ENCODE measurements around the gene SMURF2.

GRCh38 chr17:64515419-64515818, 146.7 kb downstream of the SMURF2 start:
- no peak for TF ChIP-seq CTCF (conservative IDR thresholded peaks at IDR 0.05; ENCODE audit: low read depth, low read length)
- TF ChIP-seq EZH2 (IDR thresholded peaks at IDR 0.05; ENCODE audit: borderline replicate concordance, low read depth, low read length, poor library complexity, severe bottlenecking) = no peak

Measured in A673 (cell line).